HEK293 (cell line): ENCODE data around the gene MOV10L1.

Experiments used
- CTCF ChIA-PET: fragments of 350-600 bp; formaldehyde crosslinking; extraction: SDS; loops from one replicate; lab custom pipeline; 2021; ENCODE audit warnings: antibody characterized with exemption; lab: Yijun Ruan, JAX
- POLR2A ChIA-PET: fragments of 300-600 bp; formaldehyde crosslinking; extraction: SDS; loops from one replicate; lab custom pipeline; 2020; ENCODE audit warnings: antibody characterized with exemption, inconsistent platforms; lab: Yijun Ruan, JAX
- H3K27ac ChIP-seq: fragments of 200-500 bp; sonication (Bioruptor generic); 2 replicates; pipeline ENCODE4 v1.5.1; 2014; ENCODE audit warnings: low read depth, low read length, control low read depth, inconsistent platforms; ENCODE audit errors: extremely low read depth
- H3K36me3 ChIP-seq, 2 experiments: fragments of 200-500 bp in 1 of 2; sonication (Bioruptor generic) in 1 of 2; 1 replicate in 1 of 2; 2 replicates in 1 of 2; pipeline ENCODE4 v1.5.1; 2014 to 2017; ENCODE audit warnings: inconsistent platforms in 2 of 2, low read length in 2 of 2; ENCODE audit not compliant: control insufficient read depth in 2 of 2, insufficient read depth in 1 of 2
- H3K4me1 ChIP-seq: fragments of 200-500 bp; sonication (Bioruptor generic); 2 replicates; pipeline ENCODE4 v1.5.1; 2014; ENCODE audit warnings: mild to moderate bottlenecking, low read length, inconsistent platforms; ENCODE audit not compliant: control insufficient read depth, insufficient read depth
- H3K4me3 ChIP-seq: 2 replicates; pipeline ENCODE4 v1.5.1; 2011; ENCODE audit warnings: low read depth, mild to moderate bottlenecking, control low read depth, low read length, moderate library complexity
- H3K9me3 ChIP-seq: fragments of 200-500 bp; sonication (Bioruptor generic); 2 replicates; pipeline ENCODE4 v1.5.1; 2014; ENCODE audit warnings: low read depth, low read length, inconsistent platforms; ENCODE audit not compliant: control insufficient read depth, insufficient read depth
- ELK4 ChIP-seq: IDR thresholded peaks from 2 replicates; pipeline ENCODE4 v1.6.1; 2011; ENCODE audit warnings: mild to moderate bottlenecking, low read depth, low read length, borderline replicate concordance
- INSM2 ChIP-seq: fragments of 450-650 bp; formaldehyde crosslinking; IDR thresholded peaks from 2 replicates; pipeline ENCODE4 v1.5.1; 2016; ENCODE audit warnings: missing biosample characterization, missing genetic modification characterization
- OSR2 ChIP-seq: fragments of 450-650 bp; formaldehyde crosslinking; IDR thresholded peaks from 2 replicates; pipeline ENCODE4 v1.5.1; 2016; ENCODE audit warnings: missing biosample characterization, missing genetic modification characterization
- PBX3 ChIP-seq: sonication (generic); formaldehyde crosslinking; IDR thresholded peaks from 2 replicates; pipeline ENCODE4 v1.8.1; 2022; ENCODE audit warnings: mild to moderate bottlenecking, moderate library complexity, missing genetic modification reagents
- YY1 ChIP-seq: fragments of 450-650 bp; formaldehyde crosslinking; IDR thresholded peaks from 2 replicates; pipeline ENCODE4 v1.5.1; 2018; ENCODE audit warnings: missing biosample characterization, missing genetic modification characterization
- ZBTB20 ChIP-seq: fragments of 450-650 bp; formaldehyde crosslinking; IDR thresholded peaks from 2 replicates; pipeline ENCODE4 v1.5.1; 2016; ENCODE audit warnings: missing biosample characterization, missing genetic modification characterization
- ZBTB26 ChIP-seq: fragments of 450-650 bp; formaldehyde crosslinking; optimal IDR thresholded peaks from 2 replicates; pipeline ENCODE3; 2016; ENCODE audit warnings: missing biosample characterization, mild to moderate bottlenecking, missing genetic modification characterization
- ZIC2 ChIP-seq: fragments of 450-650 bp; formaldehyde crosslinking; IDR thresholded peaks from 2 replicates; pipeline ENCODE4 v1.5.1; 2016; ENCODE audit warnings: missing biosample characterization, missing genetic modification characterization
- ZNF404 ChIP-seq: fragments of 450-650 bp; formaldehyde crosslinking; IDR thresholded peaks from 2 replicates; pipeline ENCODE4 v1.5.1; 2017; ENCODE audit warnings: missing biosample characterization, missing genetic modification characterization
- ZNF580 ChIP-seq: fragments of 450-650 bp; formaldehyde crosslinking; IDR thresholded peaks from 2 replicates; pipeline ENCODE4 v1.5.1; 2016; ENCODE audit warnings: missing biosample characterization, missing genetic modification characterization
- ZNF596 ChIP-seq: fragments of 450-650 bp; IDR thresholded peaks from 2 replicates; pipeline ENCODE4 v1.5.0; 2018; ENCODE audit warnings: missing biosample characterization, mild to moderate bottlenecking, missing genetic modification characterization, moderate library complexity
- ZNF704 ChIP-seq: fragments of 450-650 bp; formaldehyde crosslinking; IDR thresholded peaks from 2 replicates; pipeline ENCODE4 v1.5.1; 2016; ENCODE audit warnings: missing biosample characterization, missing genetic modification characterization
- ZSCAN4 ChIP-seq: fragments of 450-650 bp; formaldehyde crosslinking; IDR thresholded peaks from 2 replicates; pipeline ENCODE4 v1.5.1; 2017; ENCODE audit warnings: missing biosample characterization, missing genetic modification characterization
- TF ChIP-seq, protein P1 (sequence below): fragments of 450-650 bp; formaldehyde crosslinking; IDR thresholded peaks from 2 replicates; pipeline ENCODE4 v1.5.1; 2016; ENCODE audit warnings: missing biosample characterization, missing genetic modification characterization, low read depth

MOV10L1 gene

GRCh38 chr22:50169774-50170341, 80.1 kb downstream of the MOV10L1 start:
- CTCF ChIA-PET, result no interaction called here
- Histone ChIP-seq H3K36me3 (no peaks in the 10 kb centered on the region), H3K4me1 (no peaks in the 10 kb centered on the region)
- TF ChIP-seq ZNF404 (tag by site-specific recombination), result no peak
- TF ChIP-seq ZIC2 (tag by site-specific recombination), result peak; percentile 58
- TF ChIP-seq, all 188 proteins: peak for 1
- Histone ChIP-seq H3K4me3 (peak overlapping the region; percentile 34), H3K9me3 (no peaks in the 10 kb centered on the region), H3K27ac (no peak overlapping the region)
- POLR2A ChIA-PET, result interaction anchor here (0.7 kb wide), 1 partner anchor 21 kb away, joined by 3 read pairs; no protein-coding TSS in a partner anchor

DNA sequence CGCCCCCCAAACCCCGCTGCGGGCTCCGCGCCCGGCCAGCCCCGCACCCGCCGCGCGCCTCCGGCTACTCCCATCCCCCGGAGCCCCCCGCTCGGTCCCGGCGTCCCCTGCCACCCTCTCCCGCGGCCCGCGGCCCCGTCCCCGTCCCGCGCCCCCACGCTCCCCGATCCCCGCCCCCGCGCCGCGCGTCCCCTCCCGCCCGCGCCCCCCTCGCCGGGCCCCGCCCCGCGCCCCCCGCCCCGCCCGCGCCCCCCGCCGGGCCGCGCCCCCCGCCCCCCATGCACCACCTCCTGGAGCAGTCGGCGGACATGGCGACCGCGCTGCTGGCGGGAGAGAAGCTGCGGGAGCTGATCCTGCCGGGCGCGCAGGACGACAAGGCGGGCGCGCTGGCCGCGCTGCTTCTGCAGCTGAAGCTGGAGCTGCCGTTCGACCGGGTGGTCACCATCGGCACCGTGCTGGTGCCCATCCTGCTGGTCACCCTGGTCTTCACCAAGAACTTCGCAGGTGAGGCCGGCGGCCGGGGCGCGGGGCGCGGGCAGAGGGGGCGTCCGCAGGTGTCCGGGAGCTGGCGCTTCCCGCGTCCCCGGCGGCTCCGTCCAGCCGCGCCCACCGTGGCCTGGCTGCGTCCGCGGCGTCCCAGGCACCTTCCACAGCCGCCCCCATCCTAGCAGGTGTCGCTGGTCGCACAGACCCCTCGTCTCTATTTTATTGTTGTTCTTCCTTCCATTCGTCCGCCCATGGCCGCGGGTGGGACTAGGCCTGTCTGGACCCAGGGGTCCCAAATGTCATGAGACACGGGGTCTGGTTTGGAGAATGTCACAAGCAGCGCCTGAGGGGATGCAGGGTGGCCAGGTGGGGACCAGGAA, 80.9 kb downstream of the MOV10L1 start, which contains the start of gene PANX2:
Gene PANX2 (plus strand): TSS at position 279 of the 866 bp plus-strand sequence. CDS start 0 bp downstream, at position 279.
- Histone ChIP-seq H3K27ac (no peak within 1 kb of the TSS), H3K36me3 (no peaks in the 10 kb centered on the region), H3K4me3 (peak within 1 kb of the TSS; percentile 47), H3K9me3 (no peaks in the 10 kb centered on the region), H3K4me1 (no peaks in the 10 kb centered on the region)
- TF ChIP-seq, protein P1, sequence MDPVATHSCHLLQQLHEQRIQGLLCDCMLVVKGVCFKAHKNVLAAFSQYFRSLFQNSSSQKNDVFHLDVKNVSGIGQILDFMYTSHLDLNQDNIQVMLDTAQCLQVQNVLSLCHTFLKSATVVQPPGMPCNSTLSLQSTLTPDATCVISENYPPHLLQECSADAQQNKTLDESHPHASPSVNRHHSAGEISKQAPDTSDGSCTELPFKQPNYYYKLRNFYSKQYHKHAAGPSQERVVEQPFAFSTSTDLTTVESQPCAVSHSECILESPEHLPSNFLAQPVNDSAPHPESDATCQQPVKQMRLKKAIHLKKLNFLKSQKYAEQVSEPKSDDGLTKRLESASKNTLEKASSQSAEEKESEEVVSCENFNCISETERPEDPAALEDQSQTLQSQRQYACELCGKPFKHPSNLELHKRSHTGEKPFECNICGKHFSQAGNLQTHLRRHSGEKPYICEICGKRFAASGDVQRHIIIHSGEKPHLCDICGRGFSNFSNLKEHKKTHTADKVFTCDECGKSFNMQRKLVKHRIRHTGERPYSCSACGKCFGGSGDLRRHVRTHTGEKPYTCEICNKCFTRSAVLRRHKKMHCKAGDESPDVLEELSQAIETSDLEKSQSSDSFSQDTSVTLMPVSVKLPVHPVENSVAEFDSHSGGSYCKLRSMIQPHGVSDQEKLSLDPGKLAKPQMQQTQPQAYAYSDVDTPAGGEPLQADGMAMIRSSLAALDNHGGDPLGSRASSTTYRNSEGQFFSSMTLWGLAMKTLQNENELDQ (tag by site-specific recombination), result no peak
- TF ChIP-seq ZNF704 (tag by site-specific recombination) (no peak), ZNF580 (tag by site-specific recombination) (no peak), YY1 (0 out of 2 replicates have a peak, but pooled peaks have one; percentile 24), INSM2 (no peak), ELK4 (no peak), ZBTB26 (tag by site-specific recombination) (peak; percentile 42), PBX3 (CRISPR knock-in tag) (peak; percentile 38; the same call in 1 of the 2 replicates), OSR2 (tag by site-specific recombination) (no peak), ZIC2 (tag by site-specific recombination) (peak; percentile 41), ZNF596 (tag by site-specific recombination) (no peak), ZSCAN4 (tag by site-specific recombination) (no peak), ZBTB20 (tag by site-specific recombination) (no peak)
- CTCF ChIA-PET, result no interaction called here
- POLR2A ChIA-PET, result interaction anchor here (0.7 kb wide), 1 partner anchor 20 kb away, joined by 3 read pairs; no protein-coding TSS in a partner anchor
